Measurements from ENCODE around the gene NRP1.
"Not testable (repeated sequence)": the region's sequence is repeated elsewhere in the genome, so short reads cannot be mapped to it uniquely, and the experiment has no call there.

Gene NRP1

GRCh38 chr10:33234831-33235237, 99.6 kb downstream of the NRP1 start:
- Mint-ChIP-seq H3K9me3 (no peaks in the 10 kb centered on the region), H3K4me1 (ENCODE audit: low read depth) (peaks cover 8% of the 10 kb centered on the region), H3K27ac (no peak overlapping the region), H3K36me3 (ENCODE audit: low read depth) (peaks cover 100% of the 10 kb centered on the region), H3K4me3 (no peak overlapping the region), H3K27me3 (no peaks in the 10 kb centered on the region)
- intact Hi-C loops (cut with micrococcal nuclease), result no loop called here

- Mint-ChIP-seq H3K4me1 (ENCODE audit: low read depth) (peaks cover 8% of the 10 kb centered on the region), H3K4me3 (no peak overlapping the region), H3K9me3 (no peaks in the 10 kb centered on the region), H3K27ac (no peak overlapping the region), H3K27me3 (no peaks in the 10 kb centered on the region), H3K36me3 (ENCODE audit: low read depth) (peaks cover 97% of the 10 kb centered on the region)
- intact Hi-C loops (cut with micrococcal nuclease), result no loop called here
Observed at GRCh38 chr10:33233635-33234034, 100.8 kb downstream of the NRP1 start.

GRCh38 chr10:33233221-33233620, 101.2 kb downstream of the NRP1 start:
- Mint-ChIP-seq H3K36me3 (ENCODE audit: low read depth) (peaks cover 97% of the 10 kb centered on the region), H3K4me1 (ENCODE audit: low read depth) (peaks cover 8% of the 10 kb centered on the region), H3K4me3 (no peak overlapping the region), H3K9me3 (no peaks in the 10 kb centered on the region), H3K27me3 (no peaks in the 10 kb centered on the region), H3K27ac (no peak overlapping the region)
- intact Hi-C loops (cut with micrococcal nuclease), result no loop called here

GRCh38 chr10:33231621-33232350, 102.7 kb downstream of the NRP1 start:
- Mint-ChIP-seq H3K9me3 (no peaks in the 10 kb centered on the region), H3K36me3 (ENCODE audit: low read depth) (peaks cover 97% of the 10 kb centered on the region), H3K27me3 (no peaks in the 10 kb centered on the region), H3K4me1 (ENCODE audit: low read depth) (peaks cover 8% of the 10 kb centered on the region), H3K27ac (no peak overlapping the region), H3K4me3 (no peak overlapping the region)
- intact Hi-C loops (cut with micrococcal nuclease), result no loop called here

- Mint-ChIP-seq H3K27ac (no peak overlapping the region), H3K36me3 (ENCODE audit: low read depth) (peaks cover 97% of the 10 kb centered on the region), H3K27me3 (no peaks in the 10 kb centered on the region), H3K4me3 (no peak overlapping the region), H3K9me3 (peaks cover under 1% of the 10 kb centered on the region), H3K4me1 (ENCODE audit: low read depth) (peaks cover 8% of the 10 kb centered on the region)
- intact Hi-C loops (cut with micrococcal nuclease), result no loop called here
Observed at GRCh38 chr10:33229949-33230267, 104.6 kb downstream of the NRP1 start.

- Mint-ChIP-seq H3K4me1 (ENCODE audit: low read depth) (peaks cover 8% of the 10 kb centered on the region), H3K27ac (no peak overlapping the region), H3K27me3 (peaks cover 2% of the 10 kb centered on the region), H3K9me3 (peaks cover 6% of the 10 kb centered on the region), H3K36me3 (ENCODE audit: low read depth) (peaks cover 97% of the 10 kb centered on the region), H3K4me3 (no peak overlapping the region)
- intact Hi-C loops (cut with micrococcal nuclease), result no loop called here
Observed at GRCh38 chr10:33229252-33229948, 105.1 kb downstream of the NRP1 start.

- Mint-ChIP-seq H3K27ac (no peak overlapping the region), H3K9me3 (peaks cover 7% of the 10 kb centered on the region), H3K27me3 (peaks cover 2% of the 10 kb centered on the region), H3K36me3 (ENCODE audit: low read depth) (peaks cover 97% of the 10 kb centered on the region), H3K4me1 (ENCODE audit: low read depth) (peaks cover 8% of the 10 kb centered on the region), H3K4me3 (no peak overlapping the region)
- intact Hi-C loops (cut with micrococcal nuclease), result no loop called here
Observed at GRCh38 chr10:33228426-33228825, 106.0 kb downstream of the NRP1 start.

- intact Hi-C loops (cut with micrococcal nuclease), result no loop called here
- Mint-ChIP-seq H3K4me3 (no peak overlapping the region), H3K9me3 (peaks cover 7% of the 10 kb centered on the region), H3K4me1 (ENCODE audit: low read depth) (peaks cover 8% of the 10 kb centered on the region), H3K27ac (no peak overlapping the region), H3K36me3 (ENCODE audit: low read depth) (peaks cover 97% of the 10 kb centered on the region), H3K27me3 (peaks cover 2% of the 10 kb centered on the region)
Observed at GRCh38 chr10:33227489-33227888, 107.0 kb downstream of the NRP1 start.

GRCh38 chr10:33224251-33224965, 110.1 kb downstream of the NRP1 start:
- intact Hi-C loops (cut with micrococcal nuclease), result no loop called here
- Mint-ChIP-seq H3K4me3 (no peak overlapping the region), H3K27ac (no peak overlapping the region), H3K27me3 (peaks cover 2% of the 10 kb centered on the region), H3K36me3 (ENCODE audit: low read depth) (peaks cover 97% of the 10 kb centered on the region), H3K4me1 (ENCODE audit: low read depth) (no peaks in the 10 kb centered on the region), H3K9me3 (peaks cover 7% of the 10 kb centered on the region)

GRCh38 chr10:33223326-33224000, 111.0 kb downstream of the NRP1 start:
- Mint-ChIP-seq H3K9me3 (peaks cover 7% of the 10 kb centered on the region), H3K4me1 (ENCODE audit: low read depth) (no peaks in the 10 kb centered on the region)
- intact Hi-C loops (cut with micrococcal nuclease), result no loop called here

GRCh38 chr10:33222304-33222703, 112.2 kb downstream of the NRP1 start:
- peaks cover 100% of the 10 kb centered on the region for H3K36me3 Mint-ChIP-seq (ENCODE audit: low read depth)
- H3K4me1 Mint-ChIP-seq (ENCODE audit: low read depth); H3K9me3 Mint-ChIP-seq; intact Hi-C loops (cut with micrococcal nuclease); H3K4me3 Mint-ChIP-seq; H3K27ac Mint-ChIP-seq; H3K27me3 Mint-ChIP-seq: not testable (repeated sequence)

More at GRCh38 chr10:33223326-33224000, 111.0 kb downstream of the NRP1 start:
- Mint-ChIP-seq H3K27me3 (peaks cover 2% of the 10 kb centered on the region), H3K27ac (no peak overlapping the region), H3K4me3 (no peak overlapping the region), H3K36me3 (ENCODE audit: low read depth) (peaks cover 100% of the 10 kb centered on the region)

- Mint-ChIP-seq H3K27me3 (no peaks in the 10 kb centered on the region), H3K4me3 (no peak overlapping the region), H3K9me3 (no peaks in the 10 kb centered on the region), H3K4me1 (ENCODE audit: low read depth) (no peaks in the 10 kb centered on the region), H3K36me3 (ENCODE audit: low read depth) (peaks cover 100% of the 10 kb centered on the region), H3K27ac (no peak overlapping the region)
- intact Hi-C loops (cut with micrococcal nuclease), result no loop called here
Observed at GRCh38 chr10:33217854-33218253, 116.6 kb downstream of the NRP1 start.

- Mint-ChIP-seq H3K4me1 (ENCODE audit: low read depth) (no peaks in the 10 kb centered on the region), H3K4me3 (no peak overlapping the region), H3K27ac (no peak overlapping the region), H3K36me3 (ENCODE audit: low read depth) (peaks cover 100% of the 10 kb centered on the region), H3K9me3 (no peaks in the 10 kb centered on the region), H3K27me3 (no peaks in the 10 kb centered on the region)
- intact Hi-C loops (cut with micrococcal nuclease), result no loop called here
Observed at GRCh38 chr10:33216661-33217427, 117.6 kb downstream of the NRP1 start.
